ENCODE data around the gene WASF1. TPM values are rescaled to one million over a fixed set of nuclear protein-coding genes. Genes with fewer than 3 reads are reported as not detected.

Gene WASF1
- total and polyA plus RNA-seq, 2 experiments from 2014 or later = 12.3 to 25.1 TPM

GRCh38 chr6:110178626-110179405 lies 654 bp downstream of the WASF1 start:
- Histone ChIP-seq H3K27me3 (replicated peaks; ENCODE audit: insufficient read depth) (no peaks in the 10 kb centered on the region), H3K9me2 (ENCODE audit: insufficient read depth) (no peaks in the 10 kb centered on the region), H3K36me3 (ENCODE audit: low read depth) (no peaks in the 10 kb centered on the region), H4K20me1 (ENCODE audit: insufficient read depth) (peaks cover 12% of the 10 kb centered on the region; the same call in 1 of the 2 replicates), H3K4me2 (ENCODE audit: unreplicated experiment) (peak overlapping the region; percentile 85), H3K4me1 (ENCODE audit: insufficient read depth) (peaks cover 39% of the 10 kb centered on the region), H3K79me2 (ENCODE audit: insufficient read depth) (peaks cover 85% of the 10 kb centered on the region), H3F3A (ENCODE audit: insufficient read depth) (peaks cover 11% of the 10 kb centered on the region; the same call in 1 of the 2 replicates), H3K9ac (peak overlapping the region; percentile 93), H3K4me3 (peak overlapping the region; percentile 92), H2AFZ (peak overlapping the region; percentile 96), H3K9me3 (ENCODE audit: low read depth) (no peaks in the 10 kb centered on the region), H3K27ac (peak overlapping the region; percentile 77)
- in situ Hi-C loops (cut with MboI) = no loop called here
- peak; percentile 82 for DNase-seq
- TF ChIP-seq EZH2phosphoT487 (IDR thresholded peaks at IDR 0.05; ENCODE audit: insufficient read depth, low read depth) (no peak), EZH2 (IDR thresholded peaks at IDR 0.05; ENCODE audit: insufficient read depth, poor library complexity, severe bottlenecking) (no peak)
- WGBS, 2 experiments (ENCODE audit: low coverage in 1 of 2, low lambda C conversion rate in 2 of 2, missing lambda C conversion rate in 2 of 2) = 2% methylated on average over 37 to 40 of the region's 66 CpGs

GRCh38 chr6:110173506-110174132 lies 5.9 kb downstream of the WASF1 start:
- H3K27ac ChIP-seq = no peak overlapping the region
- in situ Hi-C loops (cut with MboI) = no loop called here

GRCh38 chr6:110170081-110170480 lies 9.4 kb downstream of the WASF1 start:
- Histone ChIP-seq H3K79me2 (ENCODE audit: insufficient read depth) (peaks cover 100% of the 10 kb centered on the region), H3K9ac (no peak overlapping the region), H3K4me2 (ENCODE audit: unreplicated experiment) (no peak overlapping the region), H3K9me3 (ENCODE audit: low read depth) (no peaks in the 10 kb centered on the region), H2AFZ (no peak overlapping the region), H3K36me3 (ENCODE audit: low read depth) (no peaks in the 10 kb centered on the region), H3K9me2 (ENCODE audit: insufficient read depth) (no peaks in the 10 kb centered on the region; the same call in 1 of the 2 replicates), H3K4me1 (ENCODE audit: insufficient read depth) (no peaks in the 10 kb centered on the region), H3K4me3 (no peak overlapping the region), H4K20me1 (ENCODE audit: insufficient read depth) (peaks cover 20% of the 10 kb centered on the region), H3K27me3 (replicated peaks; ENCODE audit: insufficient read depth) (no peaks in the 10 kb centered on the region), H3F3A (ENCODE audit: insufficient read depth) (no peaks in the 10 kb centered on the region), H3K27ac (no peak overlapping the region)
- WGBS, 2 experiments (ENCODE audit: low coverage in 1 of 2, low lambda C conversion rate in 2 of 2, missing lambda C conversion rate in 2 of 2) = 98 to 100% methylated on average over 2 of the region's 2 CpGs
- no peak for DNase-seq
- TF ChIP-seq EZH2 (IDR thresholded peaks at IDR 0.05; ENCODE audit: insufficient read depth, poor library complexity, severe bottlenecking) (no peak), EZH2phosphoT487 (IDR thresholded peaks at IDR 0.05; ENCODE audit: insufficient read depth, low read depth) (no peak)
- in situ Hi-C loops (cut with MboI) = no loop called here

More at GRCh38 chr6:110173506-110174132, 5.9 kb downstream of the WASF1 start:
- Histone ChIP-seq H3K4me2 (ENCODE audit: unreplicated experiment) (no peak overlapping the region), H3F3A (ENCODE audit: insufficient read depth) (no peaks in the 10 kb centered on the region), H3K4me1 (ENCODE audit: insufficient read depth) (peaks cover 12% of the 10 kb centered on the region), H3K4me3 (no peak overlapping the region), H3K36me3 (ENCODE audit: low read depth) (no peaks in the 10 kb centered on the region), H3K27me3 (replicated peaks; ENCODE audit: insufficient read depth) (no peaks in the 10 kb centered on the region), H2AFZ (no peak overlapping the region), H3K79me2 (ENCODE audit: insufficient read depth) (peaks cover 100% of the 10 kb centered on the region), H3K9me3 (ENCODE audit: low read depth) (no peaks in the 10 kb centered on the region), H3K9ac (no peak overlapping the region), H3K9me2 (ENCODE audit: insufficient read depth) (no peaks in the 10 kb centered on the region; the same call in 1 of the 2 replicates), H4K20me1 (ENCODE audit: insufficient read depth) (peaks cover 23% of the 10 kb centered on the region)
- 91 to 92% methylated on average over 4 of the region's 4 CpGs for WGBS, 2 experiments (ENCODE audit: low coverage in 1 of 2, low lambda C conversion rate in 2 of 2, missing lambda C conversion rate in 2 of 2)
- DNase-seq = peak; percentile 14
- TF ChIP-seq EZH2 (IDR thresholded peaks at IDR 0.05; ENCODE audit: insufficient read depth, poor library complexity, severe bottlenecking) = no peak
- TF ChIP-seq EZH2phosphoT487 (IDR thresholded peaks at IDR 0.05; ENCODE audit: insufficient read depth, low read depth) = no peak

- no peak for DNase-seq
These were observed 21.0 kb downstream of the WASF1 start for GRCh38 chr6:110158479-110158878.

More at GRCh38 chr6:110158479-110158878, 21.0 kb downstream of the WASF1 start:
- Histone ChIP-seq H3K36me3 (ENCODE audit: low read depth) (no peaks in the 10 kb centered on the region), H3K79me2 (ENCODE audit: insufficient read depth) (peaks cover 52% of the 10 kb centered on the region), H3K4me1 (ENCODE audit: insufficient read depth) (no peaks in the 10 kb centered on the region), H3K4me3 (no peak overlapping the region), H3K9me3 (ENCODE audit: low read depth) (no peaks in the 10 kb centered on the region), H3K27me3 (replicated peaks; ENCODE audit: insufficient read depth) (no peaks in the 10 kb centered on the region), H2AFZ (no peak overlapping the region), H3K9me2 (ENCODE audit: insufficient read depth) (no peaks in the 10 kb centered on the region), H3K27ac (no peak overlapping the region), H3K9ac (no peak overlapping the region), H3F3A (ENCODE audit: insufficient read depth) (no peaks in the 10 kb centered on the region), H3K4me2 (ENCODE audit: unreplicated experiment) (no peak overlapping the region), H4K20me1 (ENCODE audit: insufficient read depth) (peaks cover 7% of the 10 kb centered on the region)
- WGBS, 2 experiments (ENCODE audit: low coverage in 1 of 2, low lambda C conversion rate in 2 of 2, missing lambda C conversion rate in 2 of 2) = 100% methylated on average over 1 of the region's 1 CpG
- TF ChIP-seq EZH2 (IDR thresholded peaks at IDR 0.05; ENCODE audit: insufficient read depth, poor library complexity, severe bottlenecking) = no peak
- TF ChIP-seq EZH2phosphoT487 (IDR thresholded peaks at IDR 0.05; ENCODE audit: insufficient read depth, low read depth) = no peak
- in situ Hi-C loops (cut with MboI) = no loop called here
